Cardiac muscle cell (in vitro differentiated cells and primary cell): ENCODE results near the gene NRBP1. TPM values are rescaled to one million over a fixed set of nuclear protein-coding genes. Genes with fewer than 3 reads are reported as not detected.

Source experiments
- DNase-seq, 2 donors: peaks; one replicate each; pipeline versions ENCODE4 v3.0.0 to v3.0.0-alpha.2; 2010 to 2017; ENCODE audit warnings: low read depth in 1 of 2, low spot score in 1 of 2
- H3K27ac ChIP-seq: fragments of 200-600 bp; sonication (generic); 2 replicates; pipeline ENCODE4 v1.5.1; 2016
- H3K27me3 ChIP-seq: fragments of 200-600 bp; sonication (generic); 2 replicates; pipeline ENCODE4 v1.6.0; 2016; ENCODE audit warnings: control low read depth
- H3K36me3 ChIP-seq: fragments of 200-600 bp; sonication (generic); 2 replicates; pipeline ENCODE4 v1.5.1; 2016; ENCODE audit warnings: control low read depth
- H3K4me1 ChIP-seq: fragments of 200-600 bp; sonication (generic); 2 replicates; pipeline ENCODE4 v1.8.1; 2017; ENCODE audit warnings: low read depth, mild to moderate bottlenecking, mixed run types
- H3K4me3 ChIP-seq: fragments of 200-600 bp; sonication (generic); 2 replicates; pipeline ENCODE4 v1.5.1; 2016; ENCODE audit warnings: mild to moderate bottlenecking
- H3K9me3 ChIP-seq: fragments of 200-600 bp; sonication (generic); 2 replicates; pipeline ENCODE4 v1.5.1; 2017; ENCODE audit warnings: low read depth, mild to moderate bottlenecking, control low read depth
- CTCF ChIP-seq: IDR thresholded peaks from 2 replicates; pipeline ENCODE4 v1.5.1; 2012; ENCODE audit warnings: low read depth, mild to moderate bottlenecking, low read length
- polyA plus RNA-seq: library from polyadenylated mRNA; unstranded; fragments of >200 nt; fragmentation: Nextera tagmentation; extraction: Ambion mirVana; gene quantifications from 2 replicates; pipeline ENCODE4 v1.2.1, GENCODE V29; 2016
- total RNA-seq: library from RNA; depleted of rRNA; stranded (reverse); fragments of >200 nt; gene quantifications from 2 replicates; pipeline ENCODE4 v1.2.3, GENCODE V29; 2016

Gene NRBP1
- total and polyA plus RNA-seq, 2 experiments from 2014 or later, result 82.1 to 185 TPM

- Histone ChIP-seq H3K9me3 (no peaks in the 10 kb centered on the region), H3K27me3 (no peaks in the 10 kb centered on the region), H3K36me3 (no peaks in the 10 kb centered on the region), H3K4me1 (no peaks in the 10 kb centered on the region), H3K27ac (peak within 1 kb of the TSS; percentile 22), H3K4me3 (peak within 1 kb of the TSS; percentile 66)
- DNase-seq, result peak; percentile 99 to 100
- TF ChIP-seq CTCF, result no peak
Measured at GRCh38 chr2:27489498-27490397, 61.3 kb downstream of the NRBP1 start, which contains the start of gene IFT172. Gene IFT172, minus strand, starts transcription at chr2:27489743. Its CDS starts 90 bp downstream, at chr2:27489653.

Other genes starting within 250 kb of the NRBP1 start
- 177 and 183 TPM in 2 replicates for gene ATRAID, start 216.6 kb upstream of the NRBP1 start, total RNA-seq
- 290 and 372 TPM in 2 replicates for gene ATRAID, start 216.6 kb upstream of the NRBP1 start, polyA plus RNA-seq
- 28.4 and 42.9 TPM in 2 replicates for gene SLC5A6, start 216.4 kb upstream of the NRBP1 start, total RNA-seq
- gene SLC5A6, start 216.4 kb upstream of the NRBP1 start, polyA plus RNA-seq, result 34.4 and 40.8 TPM in 2 replicates
- 31.1 and 51.7 TPM in 2 replicates for gene CAD, start 211.3 kb upstream of the NRBP1 start, total RNA-seq
- 30.1 and 31.0 TPM in 2 replicates for gene CAD, start 211.3 kb upstream of the NRBP1 start, polyA plus RNA-seq
- 75.1 and 84.7 TPM in 2 replicates for gene SLC30A3, start 165.6 kb upstream of the NRBP1 start, total RNA-seq
- 111 and 139 TPM in 2 replicates for gene SLC30A3, start 165.6 kb upstream of the NRBP1 start, polyA plus RNA-seq
- 3.6 and 14.1 TPM in 2 replicates for gene DNAJC5G, start 153.2 kb upstream of the NRBP1 start, total RNA-seq
- 4.4 and 7.5 TPM in 2 replicates for gene DNAJC5G, start 153.2 kb upstream of the NRBP1 start, polyA plus RNA-seq
- gene TRIM54, start 146.2 kb upstream of the NRBP1 start, total RNA-seq, result 53.1 and 65.9 TPM in 2 replicates
- gene TRIM54, start 146.2 kb upstream of the NRBP1 start, polyA plus RNA-seq, result 41.6 and 46.7 TPM in 2 replicates
- gene UCN, start 120.2 kb upstream of the NRBP1 start, total RNA-seq, result 6.6 and 14.8 TPM in 2 replicates
- gene UCN, start 120.2 kb upstream of the NRBP1 start, polyA plus RNA-seq, result 3.2 and 5.8 TPM in 2 replicates
- 56.3 and 88.7 TPM in 2 replicates for gene MPV17, start 105.5 kb upstream of the NRBP1 start, total RNA-seq
- 70.8 and 90.5 TPM in 2 replicates for gene MPV17, start 105.5 kb upstream of the NRBP1 start, polyA plus RNA-seq
- 35.1 and 38.2 TPM in 2 replicates for gene GTF3C2, start 71.9 kb upstream of the NRBP1 start, total RNA-seq
- 47.7 and 56.8 TPM in 2 replicates for gene GTF3C2, start 71.9 kb upstream of the NRBP1 start, polyA plus RNA-seq
- gene EIF2B4, start 58.3 kb upstream of the NRBP1 start, total RNA-seq, result 30.5 and 41.5 TPM in 2 replicates
- gene EIF2B4, start 58.3 kb upstream of the NRBP1 start, polyA plus RNA-seq, result 93.9 and 94.9 TPM in 2 replicates
- gene SNX17, start 58.0 kb upstream of the NRBP1 start, total RNA-seq, result 91.9 and 141 TPM in 2 replicates
- gene SNX17, start 58.0 kb upstream of the NRBP1 start, polyA plus RNA-seq, result 130 and 135 TPM in 2 replicates
- 29.7 and 31.7 TPM in 2 replicates for gene ZNF513, start 47.9 kb upstream of the NRBP1 start, total RNA-seq
- 32.2 and 35.8 TPM in 2 replicates for gene ZNF513, start 47.9 kb upstream of the NRBP1 start, polyA plus RNA-seq
- gene PPM1G, start 19.0 kb upstream of the NRBP1 start, total RNA-seq, result 96.2 and 101 TPM in 2 replicates
- gene PPM1G, start 19.0 kb upstream of the NRBP1 start, polyA plus RNA-seq, result 84.8 and 93.0 TPM in 2 replicates
- gene KRTCAP3, start 13.8 kb downstream of the NRBP1 start, total RNA-seq, result 1.3 and 2.8 TPM in 2 replicates
- 2.0 and 4.9 TPM in 2 replicates for gene KRTCAP3, start 13.8 kb downstream of the NRBP1 start, polyA plus RNA-seq
- 20.7 and 37.6 TPM in 2 replicates for gene IFT172, start 61.1 kb downstream of the NRBP1 start, total RNA-seq
- gene IFT172, start 61.1 kb downstream of the NRBP1 start, polyA plus RNA-seq, result 35.1 and 35.4 TPM in 2 replicates
- gene FNDC4, start 66.6 kb downstream of the NRBP1 start, total RNA-seq, result 39.4 and 53.4 TPM in 2 replicates
- 43.4 and 51.2 TPM in 2 replicates for gene FNDC4, start 66.6 kb downstream of the NRBP1 start, polyA plus RNA-seq
- gene GCKR, start 68.2 kb downstream of the NRBP1 start, total RNA-seq, result not detected in 2 replicates
- not detected in 2 replicates for gene GCKR, start 68.2 kb downstream of the NRBP1 start, polyA plus RNA-seq
- gene ZNF512, start 154.4 kb downstream of the NRBP1 start, total RNA-seq, result 22.0 and 38.6 TPM in 2 replicates
- 20.7 and 35.5 TPM in 2 replicates for gene ZNF512, start 154.4 kb downstream of the NRBP1 start, polyA plus RNA-seq
- gene CCDC121, start 200.4 kb downstream of the NRBP1 start, total RNA-seq, result 4.2 and 6.1 TPM in 2 replicates
- 5.1 and 6.1 TPM in 2 replicates for gene CCDC121, start 200.4 kb downstream of the NRBP1 start, polyA plus RNA-seq
- 24.1 and 30.0 TPM in 2 replicates for gene GPN1, start 200.4 kb downstream of the NRBP1 start, total RNA-seq
- gene GPN1, start 200.4 kb downstream of the NRBP1 start, polyA plus RNA-seq, result 51.6 and 52.5 TPM in 2 replicates
- 37.8 and 38.0 TPM in 2 replicates for gene SUPT7L, start 235.0 kb downstream of the NRBP1 start, total RNA-seq
- gene SUPT7L, start 235.0 kb downstream of the NRBP1 start, polyA plus RNA-seq, result 34.3 and 38.3 TPM in 2 replicates
- 30.2 and 34.8 TPM in 2 replicates for gene SLC4A1AP, start 235.3 kb downstream of the NRBP1 start, total RNA-seq
- 35.9 and 40.3 TPM in 2 replicates for gene SLC4A1AP, start 235.3 kb downstream of the NRBP1 start, polyA plus RNA-seq